ENCODE data around the gene MR1. TPM values are rescaled to one million over a fixed set of nuclear protein-coding genes. Genes with fewer than 3 reads are reported as not detected.

The MR1 gene
- total and polyA plus RNA-seq, 2 donors from 2014 or later = 15.2 to 29.3 TPM

- TF ChIP-seq CTCF (IDR thresholded peaks at IDR 0.05; ENCODE audit: borderline replicate concordance, extremely low read depth, insufficient read depth) = no peak
- no peaks in the 10 kb centered on the region for H3K36me3 ChIP-seq (ENCODE audit: control insufficient read depth in 2 of 3, insufficient read depth in 3 of 3, low read length in 3 of 3)
- FAIRE-seq = no peak
- H3K4me1 ChIP-seq (ENCODE audit: control insufficient read depth in 2 of 3, insufficient read depth in 2 of 3, low read depth in 1 of 3, low read length in 3 of 3) = peaks cover 0 to 10% (median 0%) of the 10 kb centered on the region in 3 donors
- intact Hi-C loops (cut with DNase I) = no loop called here
- H3K4me3 ChIP-seq (ENCODE audit: low read length in 3 of 3) = no peak overlapping the region
- DNase-seq = no peak
- H3K9ac ChIP-seq (ENCODE audit: low read length in 3 of 3) = no peak overlapping the region
- no peaks in the 10 kb centered on the region for H3K27me3 ChIP-seq (ENCODE audit: control insufficient read depth, insufficient read depth, low read length)
- no peak overlapping the region for H3K27ac ChIP-seq (ENCODE audit: low read depth in 2 of 2, low read length in 2 of 2)
- no peaks in the 10 kb centered on the region for H3K9me3 ChIP-seq (ENCODE audit: control insufficient read depth in 2 of 3, insufficient read depth in 1 of 3, low read length in 3 of 3)
These were observed 20.6 kb upstream of the MR1 start for GRCh38 chr1:181013144-181013543.

GRCh38 chr1:181014477-181015250, 19.1 kb upstream of the MR1 start:
- FAIRE-seq (no peak), DNase-seq (no peak)
- intact Hi-C loops (cut with DNase I) = no loop called here
- H3K27me3 ChIP-seq (ENCODE audit: control insufficient read depth, insufficient read depth, low read length) = no peaks in the 10 kb centered on the region
- H3K4me3 ChIP-seq (ENCODE audit: low read length in 3 of 3) = no peak overlapping the region
- H3K9me3 ChIP-seq (ENCODE audit: control insufficient read depth in 2 of 3, insufficient read depth in 1 of 3, low read length in 3 of 3) = no peaks in the 10 kb centered on the region
- H3K27ac ChIP-seq (ENCODE audit: low read depth in 2 of 2, low read length in 2 of 2) = no peak overlapping the region
- peaks cover 0 to 10% (median 2%) of the 10 kb centered on the region in 3 donors for H3K4me1 ChIP-seq (ENCODE audit: control insufficient read depth in 2 of 3, insufficient read depth in 2 of 3, low read depth in 1 of 3, low read length in 3 of 3)
- no peaks in the 10 kb centered on the region for H3K36me3 ChIP-seq (ENCODE audit: control insufficient read depth in 2 of 3, insufficient read depth in 3 of 3, low read length in 3 of 3)
- no peak overlapping the region for H3K9ac ChIP-seq (ENCODE audit: low read length in 3 of 3)
- no peak for TF ChIP-seq CTCF (IDR thresholded peaks at IDR 0.05; ENCODE audit: borderline replicate concordance, extremely low read depth, insufficient read depth)

GRCh38 chr1:181015251-181015615, 18.6 kb upstream of the MR1 start:
- intact Hi-C loops (cut with DNase I) = no loop called here
- FAIRE-seq (no peak), DNase-seq (no peak)
- H3K27me3 ChIP-seq (ENCODE audit: control insufficient read depth, insufficient read depth, low read length) = no peaks in the 10 kb centered on the region
- no peak overlapping the region for H3K9ac ChIP-seq (ENCODE audit: low read length in 3 of 3)
- H3K27ac ChIP-seq (ENCODE audit: low read depth in 2 of 2, low read length in 2 of 2) = no peak overlapping the region
- H3K4me3 ChIP-seq (ENCODE audit: low read length in 3 of 3) = no peak overlapping the region
- no peak for TF ChIP-seq CTCF (IDR thresholded peaks at IDR 0.05; ENCODE audit: borderline replicate concordance, extremely low read depth, insufficient read depth)
- no peaks in the 10 kb centered on the region for H3K36me3 ChIP-seq (ENCODE audit: control insufficient read depth in 2 of 3, insufficient read depth in 3 of 3, low read length in 3 of 3)
- H3K4me1 ChIP-seq (ENCODE audit: control insufficient read depth in 2 of 3, insufficient read depth in 2 of 3, low read depth in 1 of 3, low read length in 3 of 3) = peaks cover 0 to 10% (median 2%) of the 10 kb centered on the region in 3 donors
- no peaks in the 10 kb centered on the region for H3K9me3 ChIP-seq (ENCODE audit: control insufficient read depth in 2 of 3, insufficient read depth in 1 of 3, low read length in 3 of 3)
